GM19193 (cell line): ENCODE results near the gene PKHD1.

Source experiments
- POLR2A ChIP-seq: IDR thresholded peaks from 4 replicates; pipeline ENCODE4 v1.6.1; 2011; ENCODE audit not compliant: insufficient read depth, insufficient read length; ENCODE audit errors: extremely low read depth

PKHD1 gene

GRCh38 chr6:52077180-52077884 lies 10.1 kb downstream of the PKHD1 start:
- no peak for TF ChIP-seq POLR2A

- TF ChIP-seq POLR2A: no peak
These were observed 10.6 kb downstream of the PKHD1 start for GRCh38 chr6:52076791-52077179.

- no peak for TF ChIP-seq POLR2A
These were observed 12.7 kb downstream of the PKHD1 start for GRCh38 chr6:52074716-52075115.

GRCh38 chr6:52074155-52074554 lies 13.3 kb downstream of the PKHD1 start:
- TF ChIP-seq POLR2A: no peak

GRCh38 chr6:52065621-52066020 lies 21.8 kb downstream of the PKHD1 start:
- TF ChIP-seq POLR2A: no peak

- no peak for TF ChIP-seq POLR2A
These were observed 23.6 kb downstream of the PKHD1 start for GRCh38 chr6:52063584-52064344.

GRCh38 chr6:52061481-52061880 lies 25.9 kb downstream of the PKHD1 start:
- TF ChIP-seq POLR2A: no peak

- no peak for TF ChIP-seq POLR2A
These were observed 27.6 kb downstream of the PKHD1 start for GRCh38 chr6:52059821-52060220.

- no peak for TF ChIP-seq POLR2A
These were observed 32.0 kb downstream of the PKHD1 start for GRCh38 chr6:52055451-52055850.

- TF ChIP-seq POLR2A: no peak
These were observed 34.2 kb downstream of the PKHD1 start for GRCh38 chr6:52053038-52053695.

- TF ChIP-seq POLR2A: no peak
These were observed 37.4 kb downstream of the PKHD1 start for GRCh38 chr6:52050051-52050405.

- TF ChIP-seq POLR2A: no peak
These were observed 38.0 kb downstream of the PKHD1 start for GRCh38 chr6:52049252-52050050.

GRCh38 chr6:52046456-52046855 lies 41.0 kb downstream of the PKHD1 start:
- no peak for TF ChIP-seq POLR2A

- no peak for TF ChIP-seq POLR2A
These were observed 41.9 kb downstream of the PKHD1 start for GRCh38 chr6:52045481-52045880.

- TF ChIP-seq POLR2A: no peak
These were observed 42.4 kb downstream of the PKHD1 start for GRCh38 chr6:52045033-52045432.
